ENCODE results near the gene LIMS1.
"Not testable (repeated sequence)": the region's sequence is repeated elsewhere in the genome, so short reads cannot be mapped to it uniquely, and the experiment has no call there.

DNA sequence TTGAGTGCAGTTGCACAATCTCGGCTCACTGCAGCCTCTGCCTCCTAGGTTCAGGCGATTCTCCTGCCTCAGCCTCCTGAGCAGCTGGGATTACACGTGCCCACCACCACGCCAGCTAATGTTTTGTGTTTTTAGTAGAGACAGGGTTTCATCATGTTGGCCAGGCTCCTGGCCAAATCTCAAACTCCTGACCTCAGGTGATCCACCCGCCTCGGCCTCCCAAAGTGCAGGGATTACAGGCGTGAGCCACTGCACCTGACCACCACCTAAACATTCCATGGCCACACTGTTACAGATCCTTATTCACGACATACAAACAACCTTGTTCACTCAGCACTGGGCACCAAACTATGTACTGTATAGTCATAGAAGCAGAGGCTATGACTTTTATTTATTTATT is 116.2 kb downstream of the LIMS1 start:
- TF ChIP-seq, protein P1, sequence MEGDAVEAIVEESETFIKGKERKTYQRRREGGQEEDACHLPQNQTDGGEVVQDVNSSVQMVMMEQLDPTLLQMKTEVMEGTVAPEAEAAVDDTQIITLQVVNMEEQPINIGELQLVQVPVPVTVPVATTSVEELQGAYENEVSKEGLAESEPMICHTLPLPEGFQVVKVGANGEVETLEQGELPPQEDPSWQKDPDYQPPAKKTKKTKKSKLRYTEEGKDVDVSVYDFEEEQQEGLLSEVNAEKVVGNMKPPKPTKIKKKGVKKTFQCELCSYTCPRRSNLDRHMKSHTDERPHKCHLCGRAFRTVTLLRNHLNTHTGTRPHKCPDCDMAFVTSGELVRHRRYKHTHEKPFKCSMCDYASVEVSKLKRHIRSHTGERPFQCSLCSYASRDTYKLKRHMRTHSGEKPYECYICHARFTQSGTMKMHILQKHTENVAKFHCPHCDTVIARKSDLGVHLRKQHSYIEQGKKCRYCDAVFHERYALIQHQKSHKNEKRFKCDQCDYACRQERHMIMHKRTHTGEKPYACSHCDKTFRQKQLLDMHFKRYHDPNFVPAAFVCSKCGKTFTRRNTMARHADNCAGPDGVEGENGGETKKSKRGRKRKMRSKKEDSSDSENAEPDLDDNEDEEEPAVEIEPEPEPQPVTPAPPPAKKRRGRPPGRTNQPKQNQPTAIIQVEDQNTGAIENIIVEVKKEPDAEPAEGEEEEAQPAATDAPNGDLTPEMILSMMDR (IDR thresholded peaks at IDR 0.05 in 4 of 5, conservative IDR thresholded peaks at IDR 0.05 in 1 of 5), result not testable (repeated sequence)
- TF ChIP-seq POLR2A (IDR thresholded peaks at IDR 0.05), result not testable (repeated sequence)

Data from gastrocnemius medialis (tissue), 4 donors.